GM12874 (cell line): ENCODE results near the gene NUDT17.

Experiments
- TF ChIP-seq, protein P1 (sequence below): IDR thresholded peaks from 2 replicates; pipeline ENCODE4 v1.5.1; 2011; ENCODE audit warnings: low read depth, mild to moderate bottlenecking, control low read depth, low read length, moderate library complexity; ENCODE audit not compliant: insufficient read depth

The NUDT17 gene, protein sequence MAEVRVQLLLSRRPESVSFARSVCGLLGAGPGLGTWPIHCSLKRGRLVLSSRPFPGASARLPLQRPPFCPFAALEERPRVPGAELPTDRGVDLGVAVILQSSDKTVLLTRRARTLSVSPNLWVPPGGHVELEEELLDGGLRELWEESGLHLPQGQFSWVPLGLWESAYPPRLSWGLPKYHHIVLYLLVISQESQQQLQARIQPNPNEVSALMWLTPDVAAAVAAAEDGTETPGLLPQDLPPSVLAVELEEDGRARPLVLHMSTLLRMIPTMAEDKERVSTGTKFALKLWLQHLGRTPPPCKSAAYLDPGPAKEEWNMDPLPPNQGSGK

DNA sequence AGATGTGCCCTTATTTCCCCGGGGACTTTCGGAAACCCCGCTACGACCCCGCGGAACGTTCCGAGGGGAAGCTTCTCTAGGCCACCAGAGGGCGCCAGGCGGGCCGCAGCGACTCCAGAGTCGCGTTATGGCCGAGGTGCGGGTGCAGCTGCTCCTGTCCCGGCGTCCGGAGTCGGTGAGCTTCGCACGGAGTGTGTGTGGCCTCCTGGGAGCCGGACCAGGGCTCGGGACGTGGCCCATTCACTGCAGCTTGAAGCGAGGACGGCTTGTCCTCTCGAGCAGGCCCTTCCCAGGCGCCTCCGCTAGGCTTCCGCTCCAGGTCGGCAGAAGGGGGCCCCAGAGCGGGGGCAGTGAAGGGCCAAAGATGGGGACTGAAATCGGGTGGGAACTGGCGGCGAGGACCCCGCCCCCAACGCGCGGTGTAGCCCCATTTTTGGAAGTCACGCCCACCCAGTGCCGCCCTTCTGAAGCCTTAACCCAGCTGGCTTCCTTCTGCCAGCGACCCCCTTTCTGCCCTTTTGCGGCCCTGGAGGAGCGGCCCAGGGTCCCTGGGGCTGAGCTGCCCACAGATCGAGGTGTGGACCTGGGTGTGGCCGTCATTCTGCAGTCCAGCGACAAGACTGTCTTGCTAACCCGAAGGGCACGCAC, at the start of gene NUDT17:
TSS of gene NUDT17 (plus strand) at position 117 of the 648 bp plus-strand sequence. CDS start at position 128, 11 bp downstream.
- TF ChIP-seq, protein P1, sequence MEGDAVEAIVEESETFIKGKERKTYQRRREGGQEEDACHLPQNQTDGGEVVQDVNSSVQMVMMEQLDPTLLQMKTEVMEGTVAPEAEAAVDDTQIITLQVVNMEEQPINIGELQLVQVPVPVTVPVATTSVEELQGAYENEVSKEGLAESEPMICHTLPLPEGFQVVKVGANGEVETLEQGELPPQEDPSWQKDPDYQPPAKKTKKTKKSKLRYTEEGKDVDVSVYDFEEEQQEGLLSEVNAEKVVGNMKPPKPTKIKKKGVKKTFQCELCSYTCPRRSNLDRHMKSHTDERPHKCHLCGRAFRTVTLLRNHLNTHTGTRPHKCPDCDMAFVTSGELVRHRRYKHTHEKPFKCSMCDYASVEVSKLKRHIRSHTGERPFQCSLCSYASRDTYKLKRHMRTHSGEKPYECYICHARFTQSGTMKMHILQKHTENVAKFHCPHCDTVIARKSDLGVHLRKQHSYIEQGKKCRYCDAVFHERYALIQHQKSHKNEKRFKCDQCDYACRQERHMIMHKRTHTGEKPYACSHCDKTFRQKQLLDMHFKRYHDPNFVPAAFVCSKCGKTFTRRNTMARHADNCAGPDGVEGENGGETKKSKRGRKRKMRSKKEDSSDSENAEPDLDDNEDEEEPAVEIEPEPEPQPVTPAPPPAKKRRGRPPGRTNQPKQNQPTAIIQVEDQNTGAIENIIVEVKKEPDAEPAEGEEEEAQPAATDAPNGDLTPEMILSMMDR, result peak; percentile 97

DNA sequence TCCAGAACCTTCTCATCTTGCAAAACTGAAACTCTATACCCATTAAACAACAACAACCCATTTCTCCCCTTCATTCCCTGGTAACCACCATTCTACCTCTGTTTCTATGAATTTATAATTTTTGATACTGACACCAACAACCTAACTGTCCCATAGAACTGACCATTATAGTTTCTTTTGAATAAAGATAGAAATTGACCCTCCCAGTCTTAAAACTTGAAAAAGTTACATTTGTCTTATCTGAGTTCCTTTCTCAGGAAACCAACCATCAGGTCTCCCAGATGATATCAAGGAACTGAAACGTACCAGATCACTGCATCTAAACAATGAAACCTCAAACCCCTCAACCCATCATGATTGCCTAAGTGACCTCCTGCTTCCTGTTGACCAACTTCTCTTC, 48.7 kb upstream of the NUDT17 start:
- TF ChIP-seq, protein P1, result no peak

GRCh38 chr1:145799806-145800205, 45.6 kb upstream of the NUDT17 start:
- TF ChIP-seq, protein P1, result no peak

GRCh38 chr1:145804235-145805045, 41.0 kb upstream of the NUDT17 start:
- TF ChIP-seq, protein P1, result no peak

DNA sequence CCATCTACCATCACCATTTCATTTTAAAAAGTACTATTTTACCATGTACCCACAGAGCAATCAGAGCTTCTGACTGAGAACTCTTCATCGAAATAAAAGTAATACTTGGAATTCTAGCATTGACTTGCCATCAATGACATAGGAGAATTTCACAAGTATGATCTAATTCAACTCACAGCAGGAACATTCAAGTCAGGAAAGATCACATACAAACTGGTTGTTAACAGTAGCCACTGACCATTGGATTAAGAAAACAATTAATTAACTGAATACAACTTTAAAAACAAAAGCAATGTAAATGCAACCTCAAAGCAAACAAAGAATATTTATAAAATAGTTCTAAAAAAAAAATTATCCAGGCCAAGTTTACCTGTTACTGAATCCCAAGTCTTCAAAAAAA, 40.4 kb upstream of the NUDT17 start:
- TF ChIP-seq, protein P1, result no peak

DNA sequence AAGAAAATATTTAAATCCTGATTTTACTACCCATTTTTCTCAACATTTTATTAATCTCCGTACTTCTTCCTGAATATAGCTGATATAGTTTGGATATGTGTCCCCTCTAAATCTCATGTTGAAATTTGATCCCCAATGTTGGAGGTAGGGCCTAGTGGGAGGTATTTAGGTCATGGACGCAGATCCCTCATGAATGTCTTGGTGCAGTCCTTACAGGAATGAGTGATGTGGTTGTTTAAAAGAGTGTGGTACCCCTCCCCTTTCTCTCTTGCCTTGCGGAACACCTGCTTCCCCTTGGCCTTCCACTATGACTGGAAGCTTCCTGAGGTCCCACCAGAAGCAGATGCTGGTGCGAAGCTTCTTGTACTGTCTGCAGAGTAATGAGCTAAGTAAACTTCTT, 39.0 kb upstream of the NUDT17 start:
- TF ChIP-seq, protein P1, result no peak

DNA sequence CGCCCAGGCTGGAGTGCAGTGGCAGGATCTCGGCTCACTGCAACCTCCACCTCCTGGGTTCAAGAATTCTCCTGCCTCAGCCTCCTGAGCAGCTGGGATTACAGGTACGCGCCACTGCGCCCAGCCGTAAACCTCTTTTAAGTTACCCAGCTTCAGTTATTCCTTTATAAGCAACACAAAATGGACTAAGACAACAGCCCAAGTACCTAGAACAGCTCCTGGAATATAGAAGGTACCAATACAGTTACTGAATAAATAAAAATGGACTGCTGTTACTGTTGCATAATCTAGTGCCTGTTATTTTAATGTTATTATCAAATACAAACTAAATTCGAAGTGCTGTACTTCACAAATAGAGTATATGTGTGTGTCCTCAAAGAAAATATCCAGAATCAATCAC, 38.6 kb upstream of the NUDT17 start:
- TF ChIP-seq, protein P1, result no peak
